HG03097 (cell line): Measurements from ENCODE around the gene CA5A.

ENCODE experiments used
- ATAC-seq: cut with Tn5 transposase; IDR thresholded peaks from one replicate; pipeline ENCODE4 v1.9.1; 2021; ENCODE audit not compliant: unreplicated experiment, low FRiP score

Gene CA5A

GRCh38 chr16:87964049-87964659 lies 27.8 kb upstream of the CA5A start:
- no peak for ATAC-seq

- no peak for ATAC-seq
Measured at GRCh38 chr16:87963400-87963799, 27.1 kb upstream of the CA5A start.

GRCh38 chr16:87961623-87962022 lies 25.3 kb upstream of the CA5A start:
- ATAC-seq = no peak

GRCh38 chr16:87960852-87961251 lies 24.5 kb upstream of the CA5A start:
- no peak for ATAC-seq

GRCh38 chr16:87960296-87960695 lies 24.0 kb upstream of the CA5A start:
- no peak for ATAC-seq

- ATAC-seq = no peak
Measured at GRCh38 chr16:87959391-87959990, 23.2 kb upstream of the CA5A start.

DNA sequence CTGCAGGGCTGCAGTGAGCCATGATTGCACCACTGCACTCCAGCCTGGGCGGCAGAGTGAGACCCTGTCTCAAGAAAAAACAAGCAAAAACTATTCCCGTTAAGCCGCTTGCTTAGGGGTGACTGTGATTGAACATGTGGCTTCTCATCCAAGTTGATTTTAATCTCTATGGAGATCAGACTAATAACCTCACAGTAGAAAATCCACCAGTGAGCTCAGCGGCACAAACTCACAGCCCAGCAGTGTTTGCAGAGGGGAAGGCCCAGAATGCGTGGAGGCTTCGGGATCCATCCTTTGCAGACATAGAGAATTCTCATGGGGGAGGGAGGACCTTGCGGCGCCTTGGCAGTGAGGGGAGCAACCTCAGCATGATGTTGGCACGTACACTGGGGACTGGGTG lies 22.3 kb upstream of the CA5A start:
- no peak for ATAC-seq

GRCh38 chr16:87957296-87958094 lies 21.2 kb upstream of the CA5A start:
- no peak for ATAC-seq

- no peak for ATAC-seq
Measured at GRCh38 chr16:87956365-87957231, 20.3 kb upstream of the CA5A start.

GRCh38 chr16:87956098-87956364 lies 19.7 kb upstream of the CA5A start:
- ATAC-seq = no peak

DNA sequence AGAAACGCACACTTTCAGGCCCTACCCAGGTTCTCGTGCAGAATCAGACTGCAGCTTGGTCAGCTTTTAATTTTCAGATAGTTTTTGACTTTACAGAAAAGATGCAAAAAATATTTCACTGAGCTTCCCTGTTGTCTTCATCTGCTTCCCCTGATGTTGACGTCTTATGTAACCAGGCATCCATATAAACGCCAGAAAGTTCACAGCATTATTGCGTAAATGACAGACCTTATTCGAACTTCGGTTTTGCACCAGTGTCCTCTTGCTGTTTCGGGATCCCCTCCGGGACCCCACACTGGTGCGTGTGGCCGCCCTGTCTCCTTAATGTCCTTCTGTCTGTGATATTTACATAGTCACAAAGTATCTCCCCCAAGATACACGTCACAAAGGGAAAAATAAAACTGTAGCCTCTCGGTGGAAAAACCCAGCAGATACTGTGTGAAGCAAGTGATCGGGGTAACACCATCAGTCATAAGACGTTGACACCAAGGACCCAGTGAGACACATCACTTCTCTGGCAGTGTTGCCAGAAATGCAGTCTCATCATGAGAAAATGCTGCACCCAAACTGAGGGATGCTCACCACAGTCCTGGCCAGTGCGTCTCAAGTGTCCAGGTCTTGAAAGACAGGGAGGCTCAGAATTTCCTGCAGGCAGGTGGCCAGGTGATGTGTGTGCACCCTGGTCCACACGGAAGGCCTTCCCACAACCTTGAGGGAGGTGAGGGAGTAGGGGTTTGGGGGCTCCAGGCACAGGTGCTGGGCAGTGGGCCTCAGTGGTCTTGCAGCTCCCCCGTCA lies 19.2 kb upstream of the CA5A start:
- ATAC-seq = no peak

- no peak for ATAC-seq
Measured at GRCh38 chr16:87954826-87955225, 18.5 kb upstream of the CA5A start.

DNA sequence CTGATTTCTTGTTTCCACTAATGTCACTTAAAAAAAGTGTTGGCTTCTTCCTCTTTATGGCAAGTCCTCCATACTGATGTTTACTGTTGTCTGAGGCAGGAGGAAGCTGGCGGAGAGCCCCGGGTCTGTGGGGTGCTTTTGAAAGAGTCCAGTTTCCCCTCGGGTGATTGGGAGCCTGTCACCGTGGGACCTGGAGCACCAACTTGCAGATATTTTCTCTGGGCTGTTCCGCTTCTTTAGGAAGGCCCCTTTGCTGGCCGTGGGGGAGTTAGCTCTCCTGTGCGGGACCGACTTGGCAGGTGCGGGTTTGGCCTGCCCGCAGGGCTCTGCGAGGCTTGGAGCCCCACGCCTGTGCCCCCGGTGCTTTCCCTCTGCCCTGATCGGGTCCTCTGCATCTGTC lies 18.0 kb upstream of the CA5A start:
- ATAC-seq = no peak

- ATAC-seq = no peak
Measured at GRCh38 chr16:87953308-87954215, 17.2 kb upstream of the CA5A start.

- no peak for ATAC-seq
Measured at GRCh38 chr16:87952751-87953150, 16.4 kb upstream of the CA5A start.

- no peak for ATAC-seq
Measured at GRCh38 chr16:87951552-87952538, 15.5 kb upstream of the CA5A start.

DNA sequence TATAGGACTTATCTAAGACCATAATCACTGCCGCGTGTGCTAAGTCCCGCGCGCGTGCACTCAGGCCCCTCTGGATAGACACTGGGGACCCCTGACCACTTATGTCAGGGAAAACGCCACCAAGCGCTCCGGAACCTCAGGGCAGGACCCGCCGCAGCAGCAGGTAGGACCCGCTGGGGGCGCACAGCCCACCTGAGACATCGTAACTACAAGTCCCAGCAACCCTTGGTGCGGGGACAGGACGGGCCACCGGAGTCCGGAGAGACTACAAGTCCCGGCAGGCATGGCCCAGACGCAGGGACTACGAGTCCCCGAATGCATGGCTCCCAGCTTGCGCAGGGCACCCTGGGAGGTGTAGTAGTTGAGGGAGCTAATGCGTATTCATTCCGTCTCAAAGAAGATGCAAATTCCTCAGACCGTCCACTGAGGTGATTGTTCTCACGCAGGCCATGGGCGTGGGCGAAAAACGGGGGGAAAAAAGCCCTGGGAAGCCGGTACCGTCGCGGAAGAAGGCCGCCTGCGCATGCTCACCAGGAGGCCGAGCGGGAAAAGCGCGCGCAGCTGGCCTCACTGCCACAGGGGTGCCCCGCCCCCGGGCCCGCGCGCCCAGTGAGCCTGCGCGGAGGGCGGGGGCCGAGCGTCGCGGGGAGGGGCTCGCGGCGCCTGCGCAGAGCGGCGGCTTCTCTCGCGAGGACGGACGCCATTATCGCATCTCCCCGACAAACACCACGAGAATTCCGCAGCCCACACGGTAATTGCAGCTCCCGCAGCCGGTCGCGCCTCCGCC lies 14.6 kb upstream of the CA5A start, which contains the start of gene BANP:
TSS of gene BANP (plus strand) at position 670 of the 787 bp plus-strand sequence. CDS start 23,682 bp downstream, outside the sequence.
- ATAC-seq = peak; percentile 87
